ENCODE data around the gene DPYD. TPM values are rescaled to one million over a fixed set of nuclear protein-coding genes. Genes with fewer than 3 reads are reported as not detected.

Gene DPYD
- total RNA-seq, 1 donor from 2014 or later = 8.8 TPM

DNA sequence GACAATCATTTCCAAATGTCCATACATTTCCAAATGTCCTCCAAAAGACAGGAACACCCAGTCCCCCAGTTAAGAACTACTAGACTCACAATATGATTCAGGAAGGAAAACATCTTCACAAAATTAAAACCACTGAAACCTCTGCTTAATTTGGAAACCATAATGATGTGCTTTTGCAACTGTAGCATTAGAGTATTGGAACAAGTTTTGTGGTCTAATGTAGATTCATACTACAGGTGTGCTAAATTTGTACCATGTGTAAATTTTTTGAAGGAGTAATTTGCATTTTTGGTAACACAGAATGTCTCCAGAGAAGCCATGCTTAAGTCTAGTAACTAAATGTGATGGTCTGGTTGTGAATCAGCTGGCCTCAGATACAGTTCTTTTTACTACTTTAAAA, 129.6 kb downstream of the DPYD start:
- H3K4me1 ChIP-seq (ENCODE audit: insufficient read depth, low read length) = no peaks in the 10 kb centered on the region
- Mint-ChIP-seq H3K4me1 (ENCODE audit: low read depth, unreplicated experiment) (no peaks in the 10 kb centered on the region), H3K27ac (ENCODE audit: unreplicated experiment) (no peak overlapping the region), H3K4me3 (ENCODE audit: unreplicated experiment) (no peak overlapping the region), H3K27me3 (ENCODE audit: low read depth, unreplicated experiment) (no peaks in the 10 kb centered on the region), H3K36me3 (ENCODE audit: low read depth, unreplicated experiment) (peaks cover 2% of the 10 kb centered on the region), H3K9me3 (ENCODE audit: unreplicated experiment) (no peaks in the 10 kb centered on the region)
- H3K27ac ChIP-seq (ENCODE audit: low read depth, low read length) = no peak overlapping the region
- TF ChIP-seq CTCF (IDR thresholded peaks at IDR 0.05; ENCODE audit: insufficient read depth, low read depth, low read length) = no peak
- no peak for TF ChIP-seq EZH2 (IDR thresholded peaks at IDR 0.05; ENCODE audit: insufficient read depth, low read length)
- H3K4me3 ChIP-seq (ENCODE audit: insufficient read depth, low read depth, low read length) = no peak overlapping the region
- H3K4me2 ChIP-seq (ENCODE audit: low read length) = no peak overlapping the region
- no peaks in the 10 kb centered on the region for H3K9me3 ChIP-seq (ENCODE audit: insufficient read depth, low read depth, low read length)
- H4K20me1 ChIP-seq (ENCODE audit: insufficient read depth, low read length) = no peaks in the 10 kb centered on the region
- H3K36me3 ChIP-seq (ENCODE audit: insufficient read depth, low read length) = no peaks in the 10 kb centered on the region
- H3K79me2 ChIP-seq (ENCODE audit: insufficient read depth, low read length) = no peaks in the 10 kb centered on the region
- no peaks in the 10 kb centered on the region for H3K27me3 ChIP-seq (ENCODE audit: insufficient read depth, low read length)
- H3K9ac ChIP-seq (ENCODE audit: low read length) = no peak overlapping the region
- FAIRE-seq (no peak), DNase-seq (ENCODE audit: low read depth) (no peak)
- H2AFZ ChIP-seq (ENCODE audit: low read depth, low read length) = no peak overlapping the region

DNA sequence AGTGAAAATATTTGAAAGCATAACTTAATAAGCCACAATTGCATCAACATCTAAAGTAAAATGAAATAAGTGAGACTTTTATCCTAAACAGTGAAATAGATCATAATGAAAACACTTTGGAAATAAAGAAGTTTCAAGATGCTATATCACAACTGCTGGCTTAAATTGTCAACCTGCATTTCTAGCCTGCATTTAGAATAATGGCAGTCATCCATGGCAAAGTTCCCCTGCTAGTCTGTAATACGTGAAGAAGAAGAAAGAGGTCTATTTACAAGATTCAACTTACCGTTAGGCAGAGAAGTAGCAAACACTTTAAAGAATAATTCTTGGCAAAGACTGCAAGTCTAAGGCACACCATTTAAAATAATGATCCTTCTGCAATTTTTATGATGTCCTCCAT, 133.6 kb downstream of the DPYD start:
- Mint-ChIP-seq H3K36me3 (ENCODE audit: low read depth, unreplicated experiment) (peaks cover 2% of the 10 kb centered on the region), H3K27ac (ENCODE audit: unreplicated experiment) (no peak overlapping the region), H3K9me3 (ENCODE audit: unreplicated experiment) (no peaks in the 10 kb centered on the region), H3K4me1 (ENCODE audit: low read depth, unreplicated experiment) (no peaks in the 10 kb centered on the region), H3K4me3 (ENCODE audit: unreplicated experiment) (no peak overlapping the region), H3K27me3 (ENCODE audit: low read depth, unreplicated experiment) (no peaks in the 10 kb centered on the region)
- H3K9ac ChIP-seq (ENCODE audit: low read length) = no peak overlapping the region
- no peaks in the 10 kb centered on the region for H3K4me1 ChIP-seq (ENCODE audit: insufficient read depth, low read length)
- no peaks in the 10 kb centered on the region for H4K20me1 ChIP-seq (ENCODE audit: insufficient read depth, low read length)
- no peak for TF ChIP-seq CTCF (IDR thresholded peaks at IDR 0.05; ENCODE audit: insufficient read depth, low read depth, low read length)
- no peak for TF ChIP-seq EZH2 (IDR thresholded peaks at IDR 0.05; ENCODE audit: insufficient read depth, low read length)
- H3K9me3 ChIP-seq (ENCODE audit: insufficient read depth, low read depth, low read length) = no peaks in the 10 kb centered on the region
- no peak overlapping the region for H3K4me3 ChIP-seq (ENCODE audit: insufficient read depth, low read depth, low read length)
- H3K79me2 ChIP-seq (ENCODE audit: insufficient read depth, low read length) = no peaks in the 10 kb centered on the region
- H3K27me3 ChIP-seq (ENCODE audit: insufficient read depth, low read length) = no peaks in the 10 kb centered on the region
- no peak overlapping the region for H2AFZ ChIP-seq (ENCODE audit: low read depth, low read length)
- no peaks in the 10 kb centered on the region for H3K36me3 ChIP-seq (ENCODE audit: insufficient read depth, low read length)
- no peak for DNase-seq (ENCODE audit: low read depth)
- peak; percentile 5 for FAIRE-seq
- no peak overlapping the region for H3K27ac ChIP-seq (ENCODE audit: low read depth, low read length)
- no peak overlapping the region for H3K4me2 ChIP-seq (ENCODE audit: low read length)

GRCh38 chr1:97784661-97785060, 136.2 kb downstream of the DPYD start:
- no peaks in the 10 kb centered on the region for H3K27me3 Mint-ChIP-seq (ENCODE audit: low read depth, unreplicated experiment)
- Histone ChIP-seq H4K20me1 (ENCODE audit: insufficient read depth, low read length) (no peaks in the 10 kb centered on the region), H3K9me3 (ENCODE audit: insufficient read depth, low read depth, low read length) (no peaks in the 10 kb centered on the region), H3K4me2 (ENCODE audit: low read length) (no peak overlapping the region), H3K4me3 (ENCODE audit: insufficient read depth, low read depth, low read length) (no peak overlapping the region), H3K27me3 (ENCODE audit: insufficient read depth, low read length) (no peaks in the 10 kb centered on the region), H3K36me3 (ENCODE audit: insufficient read depth, low read length) (no peaks in the 10 kb centered on the region), H3K9ac (ENCODE audit: low read length) (no peak overlapping the region), H3K79me2 (ENCODE audit: insufficient read depth, low read length) (no peaks in the 10 kb centered on the region), H2AFZ (ENCODE audit: low read depth, low read length) (no peak overlapping the region), H3K4me1 (ENCODE audit: insufficient read depth, low read length) (no peaks in the 10 kb centered on the region), H3K27ac (ENCODE audit: low read depth, low read length) (no peak overlapping the region)
- no peak overlapping the region for H3K27ac Mint-ChIP-seq (ENCODE audit: unreplicated experiment)
- FAIRE-seq (no peak), DNase-seq (ENCODE audit: low read depth) (no peak)
- H3K9me3 Mint-ChIP-seq (ENCODE audit: unreplicated experiment) = no peaks in the 10 kb centered on the region
- no peak for TF ChIP-seq EZH2 (IDR thresholded peaks at IDR 0.05; ENCODE audit: insufficient read depth, low read length)
- no peak for TF ChIP-seq CTCF (IDR thresholded peaks at IDR 0.05; ENCODE audit: insufficient read depth, low read depth, low read length)
- H3K4me1 Mint-ChIP-seq (ENCODE audit: low read depth, unreplicated experiment) = no peaks in the 10 kb centered on the region
- peaks cover 2% of the 10 kb centered on the region for H3K36me3 Mint-ChIP-seq (ENCODE audit: low read depth, unreplicated experiment)
- H3K4me3 Mint-ChIP-seq (ENCODE audit: unreplicated experiment) = no peak overlapping the region

All from astrocyte (in vitro differentiated cells and primary cell).